ENCODE measurements around the gene RAB3A. TPM values are rescaled to one million over a fixed set of nuclear protein-coding genes. Genes with fewer than 3 reads are reported as not detected.
"Not testable (repeated sequence)": the region's sequence is repeated elsewhere in the genome, so short reads cannot be mapped to it uniquely, and the experiment has no call there.

RAB3A gene
- total and polyA plus RNA-seq, 2 donors (not counting 3 experiments of a cell fraction or from before 2014, with no cell fraction given) = 0.88 to 0.90 TPM

GRCh38 chr19:18159810-18160209 lies 44.0 kb downstream of the RAB3A start:
- Histone ChIP-seq H3K79me2 (ENCODE audit: control insufficient read depth, insufficient read depth, low read length) (peaks cover 2% of the 10 kb centered on the region), H3K27me3 (ENCODE audit: control insufficient read depth in 2 of 2, insufficient read depth in 2 of 2, low read length in 2 of 2) (no peaks in the 10 kb centered on the region), H3K36me3 (ENCODE audit: control insufficient read depth in 2 of 2, extremely low read depth in 1 of 2, insufficient read depth in 2 of 2, low read length in 2 of 2) (peaks cover 0 to 26% of the 10 kb centered on the region in 2 experiments), H3K27ac (ENCODE audit: insufficient read depth, low read depth, low read length) (no peak overlapping the region), H3K9me3 (replicated peaks; ENCODE audit: control insufficient read depth, insufficient read depth, low read length) (no peaks in the 10 kb centered on the region), H3K4me2 (ENCODE audit: insufficient read depth, low read length) (no peak overlapping the region), H4K20me1 (replicated peaks; ENCODE audit: control insufficient read depth, extremely low read depth, insufficient read depth, low read length) (no peaks in the 10 kb centered on the region), H3K4me1 (ENCODE audit: control insufficient read depth, extremely low read depth, insufficient read depth, low read length) (peaks cover 14% of the 10 kb centered on the region), H3K4me3 (replicated peaks in 1 of 3; ENCODE audit: insufficient read depth in 1 of 3, low read depth in 1 of 3, low read length in 3 of 3) (no peak overlapping the region), H2AFZ (ENCODE audit: low read depth, low read length) (no peak overlapping the region), H3K9ac (replicated peaks; ENCODE audit: extremely low read depth, insufficient read depth, low read length) (no peak overlapping the region), H3K9me1 (replicated peaks; ENCODE audit: control insufficient read depth, extremely low read depth, insufficient read depth, low read length) (no peaks in the 10 kb centered on the region)
- FAIRE-seq (no peak), DNase-seq (ENCODE audit: low read depth, low spot score) (no peak)
- dilution Hi-C loops (cut with MboI; ENCODE audit: extremely low pct_ligation_motif_present, low sequenced_read_pairs) (no loop called here), intact Hi-C loops (cut with micrococcal nuclease) (no loop called here)
- no peak for TF ChIP-seq POLR2AphosphoS5 (IDR thresholded peaks at IDR 0.05; ENCODE audit: insufficient read depth, low read depth, low read length)
- TF ChIP-seq JUN (IDR thresholded peaks at IDR 0.05; ENCODE audit: borderline replicate concordance, insufficient read depth, insufficient read length, low read depth) = no peak
- TF ChIP-seq MYC (IDR thresholded peaks at IDR 0.05; ENCODE audit: low read depth, low read length) = no peak
- BruUV-seq (replicated peaks) = no TSS peak
- ChIA-PET POLR2A (no interaction called here), CTCF (interaction anchor here (1.1 to 2.5 kb wide), 6 partner anchors 11 to 92 kb away, joined by 3 to 25 read pairs (median 6); no protein-coding TSS in a partner anchor)

GRCh38 chr19:18159059-18159616 lies 44.7 kb downstream of the RAB3A start:
- H3K79me2 ChIP-seq (ENCODE audit: control insufficient read depth, insufficient read depth, low read length); H4K20me1 ChIP-seq (replicated peaks; ENCODE audit: control insufficient read depth, extremely low read depth, insufficient read depth, low read length); H3K9me3 ChIP-seq (replicated peaks; ENCODE audit: control insufficient read depth, insufficient read depth, low read length); intact Hi-C loops (cut with micrococcal nuclease); H3K27ac ChIP-seq (ENCODE audit: insufficient read depth, low read depth, low read length); DNase-seq (ENCODE audit: low read depth, low spot score); H3K9ac ChIP-seq (replicated peaks; ENCODE audit: extremely low read depth, insufficient read depth, low read length); BruUV-seq (replicated peaks); H3K9me1 ChIP-seq (replicated peaks; ENCODE audit: control insufficient read depth, extremely low read depth, insufficient read depth, low read length); FAIRE-seq; H2AFZ ChIP-seq (ENCODE audit: low read depth, low read length); H3K4me3 ChIP-seq (replicated peaks in 1 of 3; ENCODE audit: insufficient read depth in 1 of 3, low read depth in 1 of 3, low read length in 3 of 3); dilution Hi-C loops (cut with MboI; ENCODE audit: extremely low pct_ligation_motif_present, low sequenced_read_pairs); H3K27me3 ChIP-seq (ENCODE audit: control insufficient read depth in 2 of 2, insufficient read depth in 2 of 2, low read length in 2 of 2); H3K4me2 ChIP-seq (ENCODE audit: insufficient read depth, low read length): not testable (repeated sequence)
- Histone ChIP-seq H3K4me1 (ENCODE audit: control insufficient read depth, extremely low read depth, insufficient read depth, low read length) (peaks cover 18% of the 10 kb centered on the region), H3K36me3 (ENCODE audit: control insufficient read depth in 2 of 2, extremely low read depth in 1 of 2, insufficient read depth in 2 of 2, low read length in 2 of 2) (peaks cover 0 to 26% of the 10 kb centered on the region in 2 experiments)
- POLR2A ChIA-PET = interaction anchor here (0.6 kb wide), 1 partner anchor 367 kb away, joined by 3 read pairs; no protein-coding TSS in a partner anchor
- CTCF ChIA-PET = interaction anchor here (0.7 to 1.5 kb wide), 4 partner anchors 43 to 169 kb away, joined by 3 to 7 read pairs (median 3); no protein-coding TSS in a partner anchor
